Measurements from ENCODE around the gene SCAMP5. TPM values are rescaled to one million over a fixed set of nuclear protein-coding genes. Genes with fewer than 3 reads are reported as not detected.
A peak's percentile ranks its signal among the peaks of the same experiment; 100 is the strongest.

Gene SCAMP5
- total RNA-seq, 4 donors from 2014 or later, result 11.3 to 24.8 (median 15.8) TPM; not detected in 1

DNA sequence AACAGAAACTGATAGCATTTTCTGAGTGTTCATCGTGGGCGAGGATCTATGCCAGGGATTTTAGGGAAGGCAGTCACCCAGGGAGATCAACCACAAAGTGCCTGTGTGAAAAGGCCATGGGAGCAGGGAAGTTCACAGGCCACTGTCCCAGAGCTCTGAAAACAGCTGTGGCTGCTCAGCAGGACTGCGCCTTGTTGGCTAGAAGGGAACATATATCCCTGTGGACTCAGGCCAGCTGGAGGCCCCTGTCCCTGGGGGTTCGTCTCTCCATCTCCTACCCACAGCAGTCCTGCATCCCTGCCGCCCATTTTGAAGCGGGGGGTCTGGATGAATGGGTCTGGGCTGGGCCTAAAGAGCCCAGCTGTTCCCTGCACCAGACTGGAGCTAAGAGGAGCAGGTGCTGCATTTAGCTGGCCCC is 55.8 kb downstream of the SCAMP5 start:
- no peaks in the 10 kb centered on the region for H3K27me3 ChIP-seq
- H3K27ac ChIP-seq, result no peak overlapping the region
- H3K4me3 ChIP-seq, result no peak overlapping the region
- TF ChIP-seq EP300 (IDR thresholded peaks at IDR 0.05; ENCODE audit: low read depth) (no peak), POLR2A (IDR thresholded peaks at IDR 0.05) (no peak), POLR2AphosphoS5 (IDR thresholded peaks at IDR 0.05) (no peak)
- TF ChIP-seq, protein P1, sequence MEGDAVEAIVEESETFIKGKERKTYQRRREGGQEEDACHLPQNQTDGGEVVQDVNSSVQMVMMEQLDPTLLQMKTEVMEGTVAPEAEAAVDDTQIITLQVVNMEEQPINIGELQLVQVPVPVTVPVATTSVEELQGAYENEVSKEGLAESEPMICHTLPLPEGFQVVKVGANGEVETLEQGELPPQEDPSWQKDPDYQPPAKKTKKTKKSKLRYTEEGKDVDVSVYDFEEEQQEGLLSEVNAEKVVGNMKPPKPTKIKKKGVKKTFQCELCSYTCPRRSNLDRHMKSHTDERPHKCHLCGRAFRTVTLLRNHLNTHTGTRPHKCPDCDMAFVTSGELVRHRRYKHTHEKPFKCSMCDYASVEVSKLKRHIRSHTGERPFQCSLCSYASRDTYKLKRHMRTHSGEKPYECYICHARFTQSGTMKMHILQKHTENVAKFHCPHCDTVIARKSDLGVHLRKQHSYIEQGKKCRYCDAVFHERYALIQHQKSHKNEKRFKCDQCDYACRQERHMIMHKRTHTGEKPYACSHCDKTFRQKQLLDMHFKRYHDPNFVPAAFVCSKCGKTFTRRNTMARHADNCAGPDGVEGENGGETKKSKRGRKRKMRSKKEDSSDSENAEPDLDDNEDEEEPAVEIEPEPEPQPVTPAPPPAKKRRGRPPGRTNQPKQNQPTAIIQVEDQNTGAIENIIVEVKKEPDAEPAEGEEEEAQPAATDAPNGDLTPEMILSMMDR (IDR thresholded peaks at IDR 0.05), result no peak
- 50 to 90% methylated on average over 1 to 6 of the region's 6 CpGs for WGBS, 2 donors (ENCODE audit: low coverage in 1 of 2)
- in situ Hi-C loops (cut with MboI; ENCODE audit: low pct_ligation_motif_present in 1 of 4, low pct_unique_long_range_greater_than_20kb in 1 of 4, low sequenced_read_pairs in 3 of 4) (no loop called here), intact Hi-C loops (cut with DNase I; ENCODE audit: low total_unique reads) (no loop called here)
- no peaks in the 10 kb centered on the region for H3K36me3 ChIP-seq
- H3K9me3 ChIP-seq, result no peaks in the 10 kb centered on the region
- peaks cover 20 to 42% (median 28%) of the 10 kb centered on the region in 4 donors for H3K4me1 ChIP-seq
- no peak for DNase-seq

- peaks cover 14 to 37% (median 23%) of the 10 kb centered on the region in 4 donors for H3K4me1 ChIP-seq
- no peak overlapping the region for H3K27ac ChIP-seq
- H3K9me3 ChIP-seq, result no peaks in the 10 kb centered on the region
- in situ Hi-C loops (cut with MboI; ENCODE audit: low pct_ligation_motif_present in 1 of 4, low pct_unique_long_range_greater_than_20kb in 1 of 4, low sequenced_read_pairs in 3 of 4) (no loop called here), intact Hi-C loops (cut with DNase I; ENCODE audit: low total_unique reads) (no loop called here)
- no peaks in the 10 kb centered on the region for H3K27me3 ChIP-seq
- H3K36me3 ChIP-seq, result no peaks in the 10 kb centered on the region
- WGBS, 2 donors (ENCODE audit: low coverage in 1 of 2), result 97% methylated on average over 4 of the region's 4 CpGs; no CpG with 5 or more reads in 1 of the 2 donors
- TF ChIP-seq, protein P1 (IDR thresholded peaks at IDR 0.05), result no peak
- TF ChIP-seq POLR2A (IDR thresholded peaks at IDR 0.05) (no peak), EP300 (IDR thresholded peaks at IDR 0.05; ENCODE audit: low read depth) (no peak), POLR2AphosphoS5 (IDR thresholded peaks at IDR 0.05) (no peak)
- no peak for DNase-seq
- no peak overlapping the region for H3K4me3 ChIP-seq
Observed at GRCh38 chr15:75051711-75052110, 56.3 kb downstream of the SCAMP5 start.

- Histone ChIP-seq H3K36me3 (no peaks in the 10 kb centered on the region), H3K4me1 (peaks cover 6 to 23% (median 10%) of the 10 kb centered on the region in 4 donors), H3K9me3 (no peaks in the 10 kb centered on the region), H3K27ac (peak overlapping the region in 3 of 4 donors; percentile 43 to 71 (median 65)), H3K4me3 (no peak overlapping the region), H3K27me3 (no peaks in the 10 kb centered on the region)
- in situ Hi-C loops (cut with MboI; ENCODE audit: low pct_ligation_motif_present in 1 of 4, low pct_unique_long_range_greater_than_20kb in 1 of 4, low sequenced_read_pairs in 3 of 4), result no loop called here
- TF ChIP-seq POLR2AphosphoS5 (IDR thresholded peaks at IDR 0.05) (no peak), POLR2A (IDR thresholded peaks at IDR 0.05) (no peak)
- intact Hi-C loops (cut with DNase I; ENCODE audit: low total_unique reads), result no loop called here
- no peak for DNase-seq
- 97 to 100% methylated on average over 3 to 5 of the region's 5 CpGs for WGBS, 2 donors (ENCODE audit: low coverage in 1 of 2)
Observed at GRCh38 chr15:75052972-75053747, 57.8 kb downstream of the SCAMP5 start.

- TF ChIP-seq EP300 (IDR thresholded peaks at IDR 0.05; ENCODE audit: low read depth) (no peak), POLR2A (IDR thresholded peaks at IDR 0.05) (no peak), POLR2AphosphoS5 (IDR thresholded peaks at IDR 0.05) (no peak)
- TF ChIP-seq, protein P1 (IDR thresholded peaks at IDR 0.05), result no peak
- Histone ChIP-seq H3K27ac (peak overlapping the region; percentile 43 to 71 (median 54)), H3K36me3 (no peaks in the 10 kb centered on the region), H3K4me3 (no peak overlapping the region), H3K4me1 (peaks cover 6 to 22% (median 10%) of the 10 kb centered on the region in 4 donors), H3K9me3 (no peaks in the 10 kb centered on the region), H3K27me3 (no peaks in the 10 kb centered on the region)
- 80 to 82% methylated on average over 3 to 7 of the region's 7 CpGs for WGBS, 2 donors (ENCODE audit: low coverage in 1 of 2)
- in situ Hi-C loops (cut with MboI; ENCODE audit: low pct_ligation_motif_present in 1 of 4, low pct_unique_long_range_greater_than_20kb in 1 of 4, low sequenced_read_pairs in 3 of 4) (no loop called here), intact Hi-C loops (cut with DNase I; ENCODE audit: low total_unique reads) (no loop called here)
- no peak for DNase-seq
Observed at GRCh38 chr15:75053748-75054125, 58.4 kb downstream of the SCAMP5 start.
